Neural cell (in vitro differentiated cells): ENCODE results near the gene PRPF4. TPM values are rescaled to one million over a fixed set of nuclear protein-coding genes. Genes with fewer than 3 reads are reported as not detected.
A peak's percentile ranks its signal among the peaks of the same experiment; 100 is the strongest.

Experiments
- H2AFZ ChIP-seq: fragments of 200-600, 300-800 bp; sonication (generic), shearing (Covaris generic); 2 replicates; pipeline ENCODE4 v1.6.0; 2014; ENCODE audit warnings: low read depth, mild to moderate bottlenecking, antibody characterized with exemption, low read length, moderate library complexity
- H3F3A ChIP-seq: fragments of 200-600 bp; shearing (Covaris generic); 2 replicates; pipeline ENCODE4 v1.6.1; 2016; ENCODE audit warnings: mild to moderate bottlenecking, moderate library complexity, mixed read lengths, antibody characterized with exemption, low read length; ENCODE audit not compliant: insufficient read depth, poor library complexity, severe bottlenecking
- H3K27ac ChIP-seq: fragments of 200-600, 300-800 bp; sonication (generic), shearing (Covaris generic); 2 replicates; pipeline ENCODE4 v1.5.1; 2014; ENCODE audit warnings: mild to moderate bottlenecking, low read length, moderate library complexity
- H3K27me3 ChIP-seq: fragments of 300-800, 200-600 bp; sonication (generic), shearing (Covaris generic); 2 replicates; pipeline ENCODE4 v1.6.0; 2014; ENCODE audit warnings: mild to moderate bottlenecking, low read depth, low read length, moderate library complexity; ENCODE audit not compliant: insufficient read depth
- H3K36me3 ChIP-seq: fragments of 300-800, 200-600 bp; sonication (generic), shearing (Covaris generic); 2 replicates; pipeline ENCODE4 v1.5.1; 2014; ENCODE audit warnings: mild to moderate bottlenecking, antibody characterized with exemption, low read length, moderate library complexity; ENCODE audit not compliant: insufficient read depth
- H3K4me2 ChIP-seq: fragments of 300-800, 200-600 bp; sonication (generic), shearing (Covaris generic); 2 replicates; pipeline ENCODE4 v1.6.0; 2014; ENCODE audit warnings: mild to moderate bottlenecking, low read length
- H3K4me3 ChIP-seq: fragments of 300-800, 200-600 bp; sonication (generic), shearing (Covaris generic); 2 replicates; pipeline ENCODE4 v1.5.1; 2014; ENCODE audit warnings: mild to moderate bottlenecking, low read length, moderate library complexity
- H3K79me2 ChIP-seq: fragments of 200-600 bp; shearing (Covaris generic); replicated peaks from 2 replicates; pipeline ENCODE4 v1.6.0; 2014; ENCODE audit warnings: mild to moderate bottlenecking, low read length, moderate library complexity; ENCODE audit not compliant: insufficient read depth
- H3K9ac ChIP-seq: fragments of 300-800, 200-600 bp; sonication (generic), shearing (Covaris generic); 2 replicates; pipeline ENCODE4 v1.6.1; 2016; ENCODE audit warnings: mild to moderate bottlenecking, low read length, mixed read lengths
- H3K9me2 ChIP-seq: fragments of 200-600 bp; shearing (Covaris generic); 2 replicates; pipeline ENCODE4 v1.6.1; 2016; ENCODE audit warnings: mild to moderate bottlenecking, low read length, mixed read lengths; ENCODE audit not compliant: insufficient read depth
- H3K9me3 ChIP-seq: fragments of 200-600, 300-800 bp; sonication (generic), shearing (Covaris generic); 2 replicates; pipeline ENCODE4 v1.6.1; 2016; ENCODE audit warnings: mild to moderate bottlenecking, mixed run types, low read length, moderate library complexity, mixed read lengths
- H4K20me1 ChIP-seq: fragments of 200-600 bp; shearing (Covaris generic); 2 replicates; pipeline ENCODE4 v1.6.1; 2016; ENCODE audit warnings: mild to moderate bottlenecking, mixed run types; ENCODE audit not compliant: insufficient read depth
- EP300 ChIP-seq: fragments of 450-650 bp; conservative IDR thresholded peaks from 2 replicates; pipeline ENCODE4 v1.6.1; 2014; ENCODE audit warnings: antibody characterized with exemption, mild to moderate bottlenecking, moderate library complexity; ENCODE audit not compliant: poor library complexity, severe bottlenecking
- EZH2 ChIP-seq: fragments of 200-600, 300-800 bp; shearing (Covaris generic), sonication (generic); IDR thresholded peaks from 2 replicates; pipeline ENCODE4 v1.6.1; 2014; ENCODE audit warnings: antibody characterized with exemption, low read length, borderline replicate concordance, mild to moderate bottlenecking; ENCODE audit not compliant: insufficient read depth, poor library complexity, severe bottlenecking
- MXI1 ChIP-seq: fragments of 450-650 bp; conservative IDR thresholded peaks from 2 replicates; pipeline ENCODE4 v1.6.1; 2014; ENCODE audit warnings: antibody characterized with exemption, mild to moderate bottlenecking; ENCODE audit not compliant: poor library complexity, severe bottlenecking
- POLR2AphosphoS5 ChIP-seq: IDR thresholded peaks from 2 replicates; pipeline ENCODE4 v1.6.1; 2012
- RAD21 ChIP-seq: fragments of 450-650 bp; conservative IDR thresholded peaks from 2 replicates; pipeline ENCODE4 v1.6.1; 2014; ENCODE audit warnings: antibody characterized with exemption, mild to moderate bottlenecking, moderate library complexity
- SMC3 ChIP-seq: fragments of 450-650 bp; conservative IDR thresholded peaks from 2 replicates; pipeline ENCODE4 v1.6.1; 2014; ENCODE audit warnings: antibody characterized with exemption, mild to moderate bottlenecking, moderate library complexity; ENCODE audit not compliant: poor library complexity
- TAF1 ChIP-seq: IDR thresholded peaks from 2 replicates; pipeline ENCODE4 v1.6.1; 2012; ENCODE audit warnings: low read depth
- polyA plus RNA-seq: library from polyadenylated mRNA; depleted of rRNA; stranded (reverse); fragments of >200 nt; gene quantifications from 2 replicates; pipeline ENCODE4 v1.2.3, GENCODE V29; 2014
- TF ChIP-seq, protein P1 (sequence below): fragments of 450-650 bp; IDR thresholded peaks from 2 replicates; pipeline ENCODE4 v1.5.1; 2014; ENCODE audit warnings: antibody characterized with exemption, mild to moderate bottlenecking, moderate library complexity; ENCODE audit not compliant: poor library complexity, severe bottlenecking
- TF ChIP-seq, protein P2 (sequence below): IDR thresholded peaks from 2 replicates; pipeline ENCODE4 v1.6.1; 2012; ENCODE audit warnings: borderline replicate concordance

Gene PRPF4
- polyA plus RNA-seq, 1 donor from 2014 or later, result 27.4 TPM

DNA sequence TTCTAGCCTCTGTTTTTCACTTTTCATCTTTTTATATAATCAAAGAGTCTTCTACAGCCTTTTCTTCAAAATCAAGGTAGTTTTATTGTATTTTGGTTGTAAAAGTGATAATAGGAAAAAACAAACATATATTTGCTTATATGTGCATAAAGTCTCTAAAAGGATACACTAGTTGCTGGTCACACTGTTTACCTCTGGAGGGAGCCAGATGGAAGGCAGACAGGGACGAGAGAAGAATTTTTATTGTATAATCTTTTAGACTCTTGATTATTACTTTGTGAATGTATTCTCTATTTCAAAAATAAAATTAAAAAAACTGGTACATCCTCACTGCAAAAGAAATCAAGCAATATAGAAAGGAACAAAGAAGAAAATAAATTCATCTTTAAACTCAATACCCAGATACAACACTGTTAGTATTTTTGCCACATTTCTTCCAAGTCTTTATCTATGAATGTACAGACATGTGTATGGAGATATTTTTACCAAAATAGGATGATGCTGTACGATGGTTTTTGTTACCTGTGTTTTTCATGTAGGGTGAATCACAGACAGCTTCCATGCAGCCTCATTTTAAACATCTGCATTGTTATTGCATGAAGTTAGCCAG is 33.9 kb downstream of the PRPF4 start:
- no peak overlapping the region for H3K4me2 ChIP-seq
- H3K9me2 ChIP-seq, result no peaks in the 10 kb centered on the region
- no peak overlapping the region for H3K9ac ChIP-seq
- H3K9me3 ChIP-seq, result no peaks in the 10 kb centered on the region
- H3F3A ChIP-seq, result no peaks in the 10 kb centered on the region
- H3K27me3 ChIP-seq, result no peaks in the 10 kb centered on the region
- H3K79me2 ChIP-seq, result no peaks in the 10 kb centered on the region
- H3K36me3 ChIP-seq, result no peaks in the 10 kb centered on the region
- no peaks in the 10 kb centered on the region for H4K20me1 ChIP-seq
- no peak overlapping the region for H3K27ac ChIP-seq
- H2AFZ ChIP-seq, result no peak overlapping the region
- TF ChIP-seq TAF1, result no peak
- TF ChIP-seq, protein P1, sequence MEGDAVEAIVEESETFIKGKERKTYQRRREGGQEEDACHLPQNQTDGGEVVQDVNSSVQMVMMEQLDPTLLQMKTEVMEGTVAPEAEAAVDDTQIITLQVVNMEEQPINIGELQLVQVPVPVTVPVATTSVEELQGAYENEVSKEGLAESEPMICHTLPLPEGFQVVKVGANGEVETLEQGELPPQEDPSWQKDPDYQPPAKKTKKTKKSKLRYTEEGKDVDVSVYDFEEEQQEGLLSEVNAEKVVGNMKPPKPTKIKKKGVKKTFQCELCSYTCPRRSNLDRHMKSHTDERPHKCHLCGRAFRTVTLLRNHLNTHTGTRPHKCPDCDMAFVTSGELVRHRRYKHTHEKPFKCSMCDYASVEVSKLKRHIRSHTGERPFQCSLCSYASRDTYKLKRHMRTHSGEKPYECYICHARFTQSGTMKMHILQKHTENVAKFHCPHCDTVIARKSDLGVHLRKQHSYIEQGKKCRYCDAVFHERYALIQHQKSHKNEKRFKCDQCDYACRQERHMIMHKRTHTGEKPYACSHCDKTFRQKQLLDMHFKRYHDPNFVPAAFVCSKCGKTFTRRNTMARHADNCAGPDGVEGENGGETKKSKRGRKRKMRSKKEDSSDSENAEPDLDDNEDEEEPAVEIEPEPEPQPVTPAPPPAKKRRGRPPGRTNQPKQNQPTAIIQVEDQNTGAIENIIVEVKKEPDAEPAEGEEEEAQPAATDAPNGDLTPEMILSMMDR, result peak; percentile 69
- peak; percentile 75 for TF ChIP-seq RAD21
- TF ChIP-seq MXI1, result no peak
- peak; percentile 68 for TF ChIP-seq SMC3
- TF ChIP-seq POLR2AphosphoS5, result no peak
- TF ChIP-seq, protein P2, sequence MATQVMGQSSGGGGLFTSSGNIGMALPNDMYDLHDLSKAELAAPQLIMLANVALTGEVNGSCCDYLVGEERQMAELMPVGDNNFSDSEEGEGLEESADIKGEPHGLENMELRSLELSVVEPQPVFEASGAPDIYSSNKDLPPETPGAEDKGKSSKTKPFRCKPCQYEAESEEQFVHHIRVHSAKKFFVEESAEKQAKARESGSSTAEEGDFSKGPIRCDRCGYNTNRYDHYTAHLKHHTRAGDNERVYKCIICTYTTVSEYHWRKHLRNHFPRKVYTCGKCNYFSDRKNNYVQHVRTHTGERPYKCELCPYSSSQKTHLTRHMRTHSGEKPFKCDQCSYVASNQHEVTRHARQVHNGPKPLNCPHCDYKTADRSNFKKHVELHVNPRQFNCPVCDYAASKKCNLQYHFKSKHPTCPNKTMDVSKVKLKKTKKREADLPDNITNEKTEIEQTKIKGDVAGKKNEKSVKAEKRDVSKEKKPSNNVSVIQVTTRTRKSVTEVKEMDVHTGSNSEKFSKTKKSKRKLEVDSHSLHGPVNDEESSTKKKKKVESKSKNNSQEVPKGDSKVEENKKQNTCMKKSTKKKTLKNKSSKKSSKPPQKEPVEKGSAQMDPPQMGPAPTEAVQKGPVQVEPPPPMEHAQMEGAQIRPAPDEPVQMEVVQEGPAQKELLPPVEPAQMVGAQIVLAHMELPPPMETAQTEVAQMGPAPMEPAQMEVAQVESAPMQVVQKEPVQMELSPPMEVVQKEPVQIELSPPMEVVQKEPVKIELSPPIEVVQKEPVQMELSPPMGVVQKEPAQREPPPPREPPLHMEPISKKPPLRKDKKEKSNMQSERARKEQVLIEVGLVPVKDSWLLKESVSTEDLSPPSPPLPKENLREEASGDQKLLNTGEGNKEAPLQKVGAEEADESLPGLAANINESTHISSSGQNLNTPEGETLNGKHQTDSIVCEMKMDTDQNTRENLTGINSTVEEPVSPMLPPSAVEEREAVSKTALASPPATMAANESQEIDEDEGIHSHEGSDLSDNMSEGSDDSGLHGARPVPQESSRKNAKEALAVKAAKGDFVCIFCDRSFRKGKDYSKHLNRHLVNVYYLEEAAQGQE, result no peak
- TF ChIP-seq EZH2, result no peak
- H3K4me3 ChIP-seq, result no peak overlapping the region

DNA sequence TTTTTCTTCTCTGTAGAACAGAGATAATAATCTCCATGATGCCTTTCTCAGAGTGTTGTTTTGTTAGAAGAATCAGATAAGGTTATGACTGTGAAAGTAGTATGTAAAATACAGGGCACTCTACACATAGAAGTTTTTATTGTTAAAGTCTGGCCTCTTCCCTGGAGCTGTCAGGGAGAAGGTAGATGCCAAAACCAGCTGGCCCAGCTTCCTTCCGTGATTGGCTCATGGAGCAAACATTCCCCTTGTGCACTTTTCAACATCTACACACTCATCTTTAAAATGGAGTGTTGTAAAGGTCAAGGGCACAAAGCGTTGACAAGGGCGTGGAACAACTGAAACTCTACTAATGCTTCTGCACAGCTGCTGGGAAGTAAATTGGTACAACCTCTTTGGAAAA is 35.1 kb downstream of the PRPF4 start:
- no peaks in the 10 kb centered on the region for H3K9me2 ChIP-seq
- H3K4me2 ChIP-seq, result no peak overlapping the region
- TF ChIP-seq TAF1 (no peak), EP300 (no peak), MXI1 (no peak), RAD21 (no peak), SMC3 (no peak), EZH2 (no peak), POLR2AphosphoS5 (no peak)
- TF ChIP-seq, protein P1, result no peak
- TF ChIP-seq, protein P2, result no peak
- no peaks in the 10 kb centered on the region for H3K27me3 ChIP-seq
- no peaks in the 10 kb centered on the region for H3K9me3 ChIP-seq
- no peak overlapping the region for H2AFZ ChIP-seq
- no peaks in the 10 kb centered on the region for H3K36me3 ChIP-seq
- no peak overlapping the region for H3K27ac ChIP-seq
- no peaks in the 10 kb centered on the region for H4K20me1 ChIP-seq
- no peaks in the 10 kb centered on the region for H3K79me2 ChIP-seq
- H3F3A ChIP-seq, result no peaks in the 10 kb centered on the region
- H3K4me3 ChIP-seq, result no peak overlapping the region
- H3K9ac ChIP-seq, result no peak overlapping the region
